Glutamatergic neuron (in vitro differentiated cells): Measurements from ENCODE around the gene CD99. TPM values are rescaled to one million over a fixed set of nuclear protein-coding genes. Genes with fewer than 3 reads are reported as not detected.

Experiments used
- DNase-seq: peaks from one replicate; pipeline ENCODE4 v3.0.0; 2022
- H3K27ac Mint-ChIP-seq: one replicate; pipeline ENCODE4 v1.8.0; 2020; ENCODE audit warnings: mild to moderate bottlenecking, mixed read lengths, inconsistent platforms; ENCODE audit not compliant: unreplicated experiment
- H3K27me3 Mint-ChIP-seq: one replicate; pipeline ENCODE4 v1.8.0; 2020; ENCODE audit warnings: mild to moderate bottlenecking, moderate library complexity, mixed read lengths, inconsistent platforms; ENCODE audit not compliant: unreplicated experiment
- H3K36me3 Mint-ChIP-seq: one replicate; pipeline ENCODE4 v1.8.0; 2020; ENCODE audit warnings: mild to moderate bottlenecking, mixed read lengths, inconsistent platforms; ENCODE audit not compliant: unreplicated experiment
- H3K4me1 Mint-ChIP-seq: one replicate; pipeline ENCODE4 v1.8.0; 2020; ENCODE audit warnings: mild to moderate bottlenecking, low read depth, mixed read lengths, inconsistent platforms; ENCODE audit not compliant: unreplicated experiment
- H3K4me3 Mint-ChIP-seq: one replicate; pipeline ENCODE4 v1.8.0; 2020; ENCODE audit warnings: mild to moderate bottlenecking, mixed read lengths, inconsistent platforms; ENCODE audit not compliant: unreplicated experiment
- H3K9me3 Mint-ChIP-seq: one replicate; pipeline ENCODE4 v1.8.0; 2020; ENCODE audit warnings: mild to moderate bottlenecking, moderate library complexity, mixed read lengths, inconsistent platforms; ENCODE audit not compliant: unreplicated experiment
- total RNA-seq: library from RNA; stranded (reverse); fragmentation: NEBNext Ultra II Directional; extraction: Animal tissue kit (Norgen Biotek cat#: 25700); gene quantifications from one replicate; pipeline ENCODE4 v1.2.1, GENCODE V29; 2021; ENCODE audit not compliant: unreplicated experiment
- TF ChIP-seq, protein P1 (sequence below): fragments of 200-600 bp; sonication (generic); IDR thresholded peaks from one replicate; pipeline ENCODE4 v1.5.0; 2021; ENCODE audit not compliant: partially characterized antibody, unreplicated experiment

CD99 gene
- total RNA-seq, 1 donor from 2014 or later = 31.2 TPM

DNA sequence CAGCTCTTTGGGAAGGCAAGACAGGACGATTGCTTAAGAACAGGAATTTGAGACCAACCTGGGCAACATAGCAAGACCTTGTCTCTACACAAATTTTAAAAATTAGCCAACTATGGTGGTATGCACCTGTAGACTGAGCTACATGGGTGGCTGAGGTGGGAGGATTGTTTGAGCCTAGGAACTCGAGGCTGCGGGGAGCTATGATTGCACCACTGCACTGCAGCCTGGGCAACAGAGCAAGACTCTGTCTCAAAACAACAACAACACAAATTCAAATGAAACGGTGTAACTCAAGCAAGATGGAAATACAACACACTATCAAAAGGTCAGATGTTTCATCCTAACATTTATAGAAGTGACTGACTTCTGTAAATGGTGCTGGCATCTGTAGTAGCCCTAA, 97.9 kb downstream of the CD99 start:
- Mint-ChIP-seq H3K4me1 (no peaks in the 10 kb centered on the region), H3K9me3 (peaks cover 1% of the 10 kb centered on the region), H3K27ac (no peak overlapping the region), H3K36me3 (no peaks in the 10 kb centered on the region), H3K27me3 (no peaks in the 10 kb centered on the region), H3K4me3 (no peak overlapping the region)
- DNase-seq = no peak
- TF ChIP-seq, protein P1, sequence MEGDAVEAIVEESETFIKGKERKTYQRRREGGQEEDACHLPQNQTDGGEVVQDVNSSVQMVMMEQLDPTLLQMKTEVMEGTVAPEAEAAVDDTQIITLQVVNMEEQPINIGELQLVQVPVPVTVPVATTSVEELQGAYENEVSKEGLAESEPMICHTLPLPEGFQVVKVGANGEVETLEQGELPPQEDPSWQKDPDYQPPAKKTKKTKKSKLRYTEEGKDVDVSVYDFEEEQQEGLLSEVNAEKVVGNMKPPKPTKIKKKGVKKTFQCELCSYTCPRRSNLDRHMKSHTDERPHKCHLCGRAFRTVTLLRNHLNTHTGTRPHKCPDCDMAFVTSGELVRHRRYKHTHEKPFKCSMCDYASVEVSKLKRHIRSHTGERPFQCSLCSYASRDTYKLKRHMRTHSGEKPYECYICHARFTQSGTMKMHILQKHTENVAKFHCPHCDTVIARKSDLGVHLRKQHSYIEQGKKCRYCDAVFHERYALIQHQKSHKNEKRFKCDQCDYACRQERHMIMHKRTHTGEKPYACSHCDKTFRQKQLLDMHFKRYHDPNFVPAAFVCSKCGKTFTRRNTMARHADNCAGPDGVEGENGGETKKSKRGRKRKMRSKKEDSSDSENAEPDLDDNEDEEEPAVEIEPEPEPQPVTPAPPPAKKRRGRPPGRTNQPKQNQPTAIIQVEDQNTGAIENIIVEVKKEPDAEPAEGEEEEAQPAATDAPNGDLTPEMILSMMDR = no peak

DNA sequence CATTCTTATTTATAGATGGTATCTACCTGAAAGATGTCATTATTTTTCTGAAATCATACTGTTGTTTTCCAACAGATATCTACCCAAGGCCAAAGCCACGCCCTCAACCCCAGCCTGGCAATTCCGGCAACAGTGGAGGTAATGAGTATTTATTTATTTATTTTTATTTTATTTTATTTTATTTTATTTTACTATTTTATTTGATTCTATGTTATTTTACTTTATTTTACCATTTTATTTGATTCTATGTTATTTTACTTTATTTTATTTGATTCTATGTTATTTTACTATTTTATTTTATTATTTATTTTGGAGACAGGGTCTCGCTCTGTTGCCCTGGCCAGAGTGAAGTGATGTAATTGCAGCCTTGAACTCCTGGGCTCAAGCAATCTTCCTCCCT, 98.5 kb downstream of the CD99 start:
- Mint-ChIP-seq H3K36me3 (no peaks in the 10 kb centered on the region), H3K9me3 (peaks cover 1% of the 10 kb centered on the region), H3K27ac (no peak overlapping the region), H3K4me1 (no peaks in the 10 kb centered on the region), H3K27me3 (no peaks in the 10 kb centered on the region), H3K4me3 (no peak overlapping the region)
- DNase-seq = no peak
- TF ChIP-seq, protein P1 = no peak

Other genes with a start within 250 kb of the CD99 start
- gene DHRSX, start 190.3 kb upstream of the CD99 start, total RNA-seq = 37.1 TPM
- gene ZBED1, start 190.3 kb upstream of the CD99 start, total RNA-seq = 45.4 TPM
- gene XG, start 60.7 kb downstream of the CD99 start, total RNA-seq = not detected
- 21.9 TPM for gene GYG2, start 137.6 kb downstream of the CD99 start, total RNA-seq
- gene ARSD, start 238.0 kb downstream of the CD99 start, total RNA-seq = 13.3 TPM